Loucy (cell line): ENCODE data around the gene LDLRAD4.

ENCODE experiments used
- CTCF ChIP-seq: fragments of 200-600 bp; sonication (generic); conservative IDR thresholded peaks from 2 replicates; pipeline ENCODE4 v1.5.1; 2014; ENCODE audit warnings: mild to moderate bottlenecking, antibody characterized with exemption, low read length
- EZH2phosphoT487 ChIP-seq: fragments of 200-600 bp; IDR thresholded peaks from 2 replicates; pipeline ENCODE4 v1.6.1; 2018; ENCODE audit warnings: antibody characterized with exemption, mild to moderate bottlenecking, moderate library complexity, borderline replicate concordance

- TF ChIP-seq CTCF (no peak), EZH2phosphoT487 (no peak)
These were observed 16.0 kb upstream of the LDLRAD4 start for GRCh38 chr18:13202571-13202970.
